ENCODE measurements around the gene MRPL21.

- TF ChIP-seq POLR2A (IDR thresholded peaks at IDR 0.05; ENCODE audit: low read depth, low read length) = no peak
- no peak for TF ChIP-seq POLR2AphosphoS5 (IDR thresholded peaks at IDR 0.05; ENCODE audit: low read depth, low read length)
These were observed 31.4 kb upstream of the MRPL21 start for GRCh38 chr11:68935066-68935465.

Measured in GM12892 (cell line).